GM18909 (cell line): ENCODE measurements around the gene PDE4C.

Experiments used
- ATAC-seq: cut with Tn5 transposase; IDR thresholded peaks from one replicate; pipeline ENCODE4 v1.9.1; 2021; ENCODE audit warnings: mild to moderate bottlenecking; ENCODE audit not compliant: unreplicated experiment, poor library complexity

PDE4C gene

GRCh38 chr19:18254546-18255503 is 28.6 kb upstream of the PDE4C start:
- ATAC-seq: no peak

- ATAC-seq: no peak
These were observed 27.5 kb upstream of the PDE4C start for GRCh38 chr19:18253716-18254115.

GRCh38 chr19:18253130-18253529 is 26.9 kb upstream of the PDE4C start:
- ATAC-seq: no peak

- ATAC-seq: no peak
These were observed 26.1 kb upstream of the PDE4C start for GRCh38 chr19:18252370-18252717.

- no peak for ATAC-seq
These were observed 25.5 kb upstream of the PDE4C start for GRCh38 chr19:18251587-18252369.

GRCh38 chr19:18249834-18250233 is 23.6 kb upstream of the PDE4C start:
- no peak for ATAC-seq

- ATAC-seq: no peak
These were observed 19.1 kb upstream of the PDE4C start for GRCh38 chr19:18245297-18245696.

GRCh38 chr19:18239303-18239702 is 13.1 kb upstream of the PDE4C start:
- no peak for ATAC-seq

GRCh38 chr19:18234194-18234593 is 8.0 kb upstream of the PDE4C start:
- no peak for ATAC-seq

- ATAC-seq: no peak
These were observed 7.1 kb upstream of the PDE4C start for GRCh38 chr19:18233224-18233825.

GRCh38 chr19:18232540-18233223 is 6.4 kb upstream of the PDE4C start:
- no peak for ATAC-seq

GRCh38 chr19:18231775-18232174 is 5.5 kb upstream of the PDE4C start:
- ATAC-seq: no peak

GRCh38 chr19:18230941-18231734 is 4.9 kb upstream of the PDE4C start:
- no peak for ATAC-seq

GRCh38 chr19:18229915-18230314 is 3.7 kb upstream of the PDE4C start:
- ATAC-seq: no peak

- no peak for ATAC-seq
These were observed 3.2 kb upstream of the PDE4C start for GRCh38 chr19:18229474-18229873.

GRCh38 chr19:18227781-18228271 is 1.6 kb upstream of the PDE4C start:
- ATAC-seq: no peak

- ATAC-seq: no peak
These were observed 930 bp upstream of the PDE4C start for GRCh38 chr19:18226956-18227780.

GRCh38 chr19:18225355-18225701 is 910 bp downstream of the PDE4C start:
- no peak for ATAC-seq
